Endothelial cell of umbilical vein (primary cell): ENCODE results near the gene PNKP.

Experiments
- EZH2 ChIP-seq: IDR thresholded peaks from 2 replicates; pipeline ENCODE4 v1.6.1; 2012; ENCODE audit warnings: borderline replicate concordance, low read depth, mild to moderate bottlenecking, moderate library complexity, low read length, inconsistent platforms; ENCODE audit not compliant: severe bottlenecking
- GATA2 ChIP-seq: IDR thresholded peaks from 2 replicates; pipeline ENCODE4 v1.7.0; 2011; ENCODE audit warnings: low read depth, mild to moderate bottlenecking, moderate library complexity, mixed read lengths, low read length; ENCODE audit not compliant: insufficient read length, insufficient read depth
- JUN ChIP-seq: IDR thresholded peaks from 2 replicates; pipeline ENCODE4 v1.6.1; 2011; ENCODE audit warnings: borderline replicate concordance, low read depth; ENCODE audit not compliant: insufficient read length, insufficient read depth
- MAX ChIP-seq: IDR thresholded peaks from 2 replicates; pipeline ENCODE4 v1.6.1; 2011; ENCODE audit not compliant: insufficient read depth, insufficient read length
- MYC ChIP-seq: IDR thresholded peaks from one replicate; pipeline ENCODE4 v1.6.1; 2011; ENCODE audit warnings: mild to moderate bottlenecking, low read depth, low read length
- POLR2A ChIP-seq: IDR thresholded peaks from 2 replicates; pipeline ENCODE4 v1.6.1; 2012; ENCODE audit warnings: low read depth, mild to moderate bottlenecking, control low read depth, low read length
- POLR2AphosphoS5 ChIP-seq: IDR thresholded peaks from 2 replicates; pipeline ENCODE4 v1.6.1; 2012; ENCODE audit warnings: low read depth, mild to moderate bottlenecking, control low read depth, low read length, moderate library complexity; ENCODE audit not compliant: insufficient read depth
- TF ChIP-seq, protein P1 (sequence below), 2 donors: IDR thresholded peaks; 1 replicate in 1 of 2; 2 replicates in 1 of 2; pipeline ENCODE4 v1.5.1; 2011; ENCODE audit warnings: low read length in 2 of 2, mild to moderate bottlenecking in 2 of 2, moderate library complexity in 2 of 2, control low read depth in 1 of 2, inconsistent platforms in 1 of 2, low read depth in 1 of 2; ENCODE audit not compliant: insufficient read depth in 1 of 2; ENCODE audit errors: extremely low read depth in 1 of 2

DNA sequence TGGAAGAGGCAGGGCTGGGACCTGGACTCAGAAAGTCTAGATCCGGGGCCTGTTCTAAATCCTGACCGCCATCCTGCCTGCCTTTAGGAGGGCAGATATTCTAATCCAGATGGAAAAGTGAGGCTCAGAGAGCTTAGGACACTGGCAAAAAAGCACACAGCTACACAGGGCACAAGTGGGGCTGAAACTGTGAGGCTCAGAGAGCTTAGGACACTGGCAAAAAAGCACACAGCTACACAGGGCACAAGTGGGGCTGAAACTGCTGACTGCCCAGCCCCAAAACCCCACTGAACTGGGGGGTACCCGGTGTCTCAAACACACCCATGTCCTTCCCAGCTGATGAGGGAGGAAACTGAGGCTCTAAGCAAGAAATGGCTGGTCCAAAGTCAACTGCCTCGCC, 7.8 kb upstream of the PNKP start:
- TF ChIP-seq, protein P1, sequence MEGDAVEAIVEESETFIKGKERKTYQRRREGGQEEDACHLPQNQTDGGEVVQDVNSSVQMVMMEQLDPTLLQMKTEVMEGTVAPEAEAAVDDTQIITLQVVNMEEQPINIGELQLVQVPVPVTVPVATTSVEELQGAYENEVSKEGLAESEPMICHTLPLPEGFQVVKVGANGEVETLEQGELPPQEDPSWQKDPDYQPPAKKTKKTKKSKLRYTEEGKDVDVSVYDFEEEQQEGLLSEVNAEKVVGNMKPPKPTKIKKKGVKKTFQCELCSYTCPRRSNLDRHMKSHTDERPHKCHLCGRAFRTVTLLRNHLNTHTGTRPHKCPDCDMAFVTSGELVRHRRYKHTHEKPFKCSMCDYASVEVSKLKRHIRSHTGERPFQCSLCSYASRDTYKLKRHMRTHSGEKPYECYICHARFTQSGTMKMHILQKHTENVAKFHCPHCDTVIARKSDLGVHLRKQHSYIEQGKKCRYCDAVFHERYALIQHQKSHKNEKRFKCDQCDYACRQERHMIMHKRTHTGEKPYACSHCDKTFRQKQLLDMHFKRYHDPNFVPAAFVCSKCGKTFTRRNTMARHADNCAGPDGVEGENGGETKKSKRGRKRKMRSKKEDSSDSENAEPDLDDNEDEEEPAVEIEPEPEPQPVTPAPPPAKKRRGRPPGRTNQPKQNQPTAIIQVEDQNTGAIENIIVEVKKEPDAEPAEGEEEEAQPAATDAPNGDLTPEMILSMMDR (IDR thresholded peaks at IDR 0.05; ENCODE audit: extremely low read depth in 1 of 2, insufficient read depth in 1 of 2, low read depth in 1 of 2, low read length in 2 of 2): no peak
- TF ChIP-seq POLR2A: no peak
- TF ChIP-seq GATA2: no peak
- TF ChIP-seq EZH2: no peak
- TF ChIP-seq MAX: no peak
- no peak for TF ChIP-seq POLR2AphosphoS5
- TF ChIP-seq JUN: no peak
- no peak for TF ChIP-seq MYC
